Hematopoietic multipotent progenitor cell treated with erythropoietin and hydrocortisone succinate and interleukin-3 and kit ligand, for 6 days (in vitro differentiated cells): ENCODE data around the gene ZNF280D.
"Not testable (repeated sequence)": the region's sequence is repeated elsewhere in the genome, so short reads cannot be mapped to it uniquely, and the experiment has no call there.

Experiments used
- DNase-seq: peaks from one replicate; pipeline ENCODE4 v3.0.0-alpha.2; 2015

Gene ZNF280D

GRCh38 chr15:56715220-56715619 lies 18.1 kb downstream of the ZNF280D start:
- no peak for DNase-seq

DNA sequence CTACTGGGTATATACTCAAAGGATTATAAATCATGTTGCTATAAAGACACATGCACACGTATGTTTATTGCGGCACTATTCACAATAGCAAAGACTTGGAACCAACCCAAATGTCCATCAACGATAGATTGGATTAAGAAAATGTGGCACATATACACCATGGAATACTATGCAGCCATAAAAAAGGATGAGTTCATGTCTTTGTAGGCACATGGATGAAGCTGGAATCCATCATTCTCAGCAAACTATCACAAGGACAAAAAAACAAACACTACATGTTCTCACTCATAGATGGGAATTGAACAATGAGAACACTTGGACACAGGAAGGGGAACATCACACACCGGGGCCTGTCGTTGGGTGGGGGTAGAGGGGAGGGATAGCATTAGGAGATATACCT lies 23.8 kb downstream of the ZNF280D start:
- DNase-seq, result not testable (repeated sequence)

GRCh38 chr15:56699743-56700142 lies 33.6 kb downstream of the ZNF280D start:
- no peak for DNase-seq

GRCh38 chr15:56698270-56698669 lies 35.0 kb downstream of the ZNF280D start:
- no peak for DNase-seq

DNA sequence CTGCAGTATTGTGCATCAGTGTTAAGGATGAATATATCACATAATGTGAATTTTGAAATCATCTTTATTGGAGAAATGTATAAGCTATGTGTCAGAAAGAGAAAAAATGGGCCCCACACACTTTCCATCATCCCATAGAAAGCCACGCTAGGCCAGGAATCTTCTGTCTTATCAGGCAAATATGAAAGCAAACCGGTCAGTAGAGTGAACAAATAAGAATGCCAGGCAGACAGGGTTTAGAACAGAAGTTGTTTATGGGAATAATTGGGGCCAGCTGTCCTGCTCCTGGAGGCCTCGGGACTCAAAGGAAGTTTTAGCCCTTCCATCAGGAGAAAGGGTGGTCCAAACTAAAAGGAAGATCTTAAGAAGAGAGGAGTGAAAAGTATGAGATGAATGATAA lies 39.5 kb downstream of the ZNF280D start:
- no peak for DNase-seq

DNA sequence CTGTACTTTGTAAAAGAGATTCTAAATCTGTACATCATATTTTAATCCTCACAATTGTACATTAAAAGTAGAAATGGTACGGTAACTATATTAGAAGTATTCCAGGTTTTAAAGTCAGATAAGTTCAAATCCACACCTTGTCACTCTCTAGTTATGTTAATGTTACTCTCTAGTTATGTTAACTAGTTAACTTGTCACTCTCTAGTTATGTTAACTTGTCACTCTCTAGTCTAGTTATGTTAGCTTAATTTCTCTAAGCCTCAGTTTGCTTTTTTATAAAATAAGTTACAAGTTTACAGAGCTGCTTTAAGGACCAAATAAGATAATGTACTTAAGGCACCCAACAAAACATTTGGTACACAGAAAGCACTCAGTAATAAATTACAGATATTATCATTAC lies 42.6 kb downstream of the ZNF280D start:
- no peak for DNase-seq

GRCh38 chr15:56683908-56684307 lies 49.4 kb downstream of the ZNF280D start:
- DNase-seq, result no peak

DNA sequence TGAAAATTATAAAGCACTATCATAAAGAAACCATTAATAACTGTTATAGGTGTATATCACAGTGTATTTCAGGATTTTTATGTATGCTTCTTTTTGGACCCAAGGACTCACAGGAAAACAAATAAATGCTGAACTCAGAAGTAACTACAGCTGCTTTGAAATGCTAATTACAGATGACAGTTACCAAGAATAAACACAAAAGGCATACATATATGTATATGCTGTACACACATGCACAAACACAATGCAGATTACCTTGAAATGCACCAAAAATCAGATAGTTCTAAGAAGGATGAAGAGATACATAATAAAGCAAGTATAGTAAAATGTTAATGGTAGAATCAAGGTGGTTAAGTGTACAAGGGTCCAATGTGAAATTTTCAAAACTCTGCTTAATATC lies 52.2 kb downstream of the ZNF280D start:
- no peak for DNase-seq

- no peak for DNase-seq
Measured at GRCh38 chr15:56679225-56679624, 54.1 kb downstream of the ZNF280D start.

DNA sequence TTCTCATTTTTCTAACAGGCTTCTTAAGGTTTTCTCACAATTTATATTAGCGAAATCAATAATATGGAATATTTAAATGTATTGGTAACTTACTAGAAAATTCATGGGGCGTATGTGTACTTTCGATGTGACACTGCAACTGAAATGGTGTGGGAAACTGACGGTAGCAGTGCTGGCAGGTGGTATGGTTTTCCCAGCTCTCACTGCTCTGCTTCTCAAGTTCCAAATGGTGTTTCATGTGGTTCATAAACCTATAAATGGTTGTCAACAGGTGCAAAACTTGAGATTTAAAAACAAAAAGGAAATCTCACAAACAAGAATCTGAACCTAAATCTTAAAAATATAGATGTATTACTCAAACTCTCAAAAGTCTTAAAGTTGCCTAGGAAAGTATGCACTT lies 54.7 kb downstream of the ZNF280D start:
- DNase-seq, result no peak

- DNase-seq, result no peak
Measured at GRCh38 chr15:56677271-56677670, 56.0 kb downstream of the ZNF280D start.

GRCh38 chr15:56675930-56676329 lies 57.4 kb downstream of the ZNF280D start:
- no peak for DNase-seq

- DNase-seq, result no peak
Measured at GRCh38 chr15:56674857-56675256, 58.5 kb downstream of the ZNF280D start.

GRCh38 chr15:56672721-56673120 lies 60.6 kb downstream of the ZNF280D start:
- DNase-seq, result no peak

DNA sequence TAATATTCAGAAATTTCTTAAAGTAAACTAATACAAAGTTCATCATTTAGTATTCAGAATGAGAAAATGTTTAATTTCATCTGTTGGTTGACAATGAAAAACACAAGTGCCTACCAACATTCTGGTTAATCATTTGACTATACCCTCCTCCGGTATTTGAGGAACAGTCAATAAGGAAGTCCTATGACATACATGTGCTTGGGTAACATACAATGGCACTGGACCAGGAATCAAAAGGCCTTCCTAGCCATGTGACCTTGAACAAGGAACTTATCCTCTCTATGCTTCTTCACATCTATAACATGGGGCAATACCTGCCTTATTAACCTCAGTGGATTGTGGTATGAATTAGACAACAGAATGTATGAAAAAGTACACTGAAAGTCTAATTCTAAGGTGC lies 65.8 kb downstream of the ZNF280D start:
- DNase-seq, result peak; percentile 9

- DNase-seq, result no peak
Measured at GRCh38 chr15:56660943-56661342, 72.4 kb downstream of the ZNF280D start.

DNA sequence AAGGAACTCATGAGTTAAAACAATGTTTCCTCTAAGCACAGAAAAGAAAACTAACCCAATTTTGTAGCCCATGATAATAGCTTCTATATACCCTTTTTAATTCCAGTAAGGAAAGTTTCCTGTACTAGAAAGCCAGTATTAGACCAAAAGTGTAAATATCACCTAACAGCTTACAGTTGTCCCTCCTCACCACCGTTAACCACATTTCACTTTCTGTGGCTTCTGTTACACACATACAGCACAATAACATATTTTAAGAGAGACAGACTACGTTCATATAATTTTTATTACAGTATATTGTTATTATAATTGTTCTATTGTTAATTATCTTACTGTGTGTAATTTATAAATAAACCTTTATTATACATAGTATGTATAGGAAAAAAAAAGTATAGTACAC lies 74.1 kb downstream of the ZNF280D start:
- DNase-seq, result no peak

DNA sequence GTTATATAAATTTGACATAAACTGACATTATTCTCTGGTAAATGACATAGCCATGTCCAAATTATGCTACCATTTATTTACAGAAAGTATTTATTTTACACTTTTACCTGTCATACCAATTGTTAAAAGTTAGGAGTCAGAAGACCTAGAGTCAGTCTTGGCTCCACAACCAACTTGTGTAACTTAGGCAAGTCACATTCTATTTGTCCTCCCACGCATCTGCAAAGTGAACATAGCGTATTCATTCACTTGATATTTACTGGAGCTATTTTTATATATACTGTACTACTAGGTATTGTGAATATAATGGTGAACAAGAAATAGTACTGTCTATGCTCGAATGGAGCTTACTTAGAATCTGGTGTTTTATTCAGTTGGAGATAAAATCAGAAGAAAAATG lies 78.7 kb downstream of the ZNF280D start:
- DNase-seq, result no peak

DNA sequence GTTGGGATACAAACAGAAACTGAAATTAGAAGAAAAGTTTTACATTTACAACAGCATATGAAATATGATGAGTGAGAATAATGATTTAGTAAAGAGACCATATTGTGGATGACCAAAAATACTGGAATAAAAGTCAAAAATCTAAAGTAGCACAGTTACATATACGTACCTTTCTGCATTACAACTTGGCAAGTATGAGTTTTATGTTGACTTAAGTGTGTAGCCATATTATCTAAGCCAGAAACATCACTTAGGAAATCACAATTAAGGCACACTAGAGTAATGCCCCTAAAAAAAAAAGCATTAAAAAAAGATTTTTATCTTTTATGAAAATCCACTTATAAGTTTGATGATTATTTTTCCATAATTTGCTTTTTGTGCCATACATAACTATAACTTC lies 79.1 kb downstream of the ZNF280D start:
- DNase-seq, result no peak

DNA sequence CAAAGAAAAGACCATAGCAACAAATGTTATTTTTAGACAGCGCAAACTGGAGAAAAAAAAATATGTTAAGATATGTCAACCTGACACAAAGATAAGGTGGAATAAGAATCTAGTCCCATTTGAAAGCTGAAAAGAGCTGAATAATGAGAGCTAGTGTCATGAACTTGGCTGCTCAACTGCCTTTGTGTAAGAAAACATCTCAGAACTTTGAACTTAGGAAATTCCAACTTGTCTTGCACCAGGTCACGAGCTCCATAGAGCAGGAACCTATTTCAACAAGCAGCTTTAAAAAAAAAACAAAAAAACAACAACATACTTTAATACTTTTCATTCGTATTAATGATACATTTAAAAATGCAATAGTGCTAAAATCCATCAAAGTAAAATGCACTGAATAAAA lies 79.5 kb downstream of the ZNF280D start:
- no peak for DNase-seq

DNA sequence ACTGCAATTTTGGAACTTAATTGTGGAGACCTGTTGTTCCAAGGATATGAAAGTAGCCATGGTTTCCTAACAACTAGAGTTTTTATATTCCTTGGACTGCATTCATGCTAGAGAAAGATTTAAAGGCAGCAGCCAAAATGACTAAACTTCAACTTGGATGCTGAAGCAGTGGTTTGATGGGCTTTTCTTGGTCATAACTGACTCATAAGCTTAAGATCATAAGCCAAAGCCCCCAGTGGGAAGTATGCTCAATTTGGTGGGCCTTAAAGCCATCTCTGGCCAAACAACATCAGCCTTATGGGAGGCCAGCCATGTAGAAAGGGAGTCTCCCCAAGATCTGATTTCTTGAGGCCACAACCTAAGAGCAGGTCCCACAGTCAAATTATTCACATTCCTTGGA lies 80.2 kb downstream of the ZNF280D start:
- no peak for DNase-seq

DNA sequence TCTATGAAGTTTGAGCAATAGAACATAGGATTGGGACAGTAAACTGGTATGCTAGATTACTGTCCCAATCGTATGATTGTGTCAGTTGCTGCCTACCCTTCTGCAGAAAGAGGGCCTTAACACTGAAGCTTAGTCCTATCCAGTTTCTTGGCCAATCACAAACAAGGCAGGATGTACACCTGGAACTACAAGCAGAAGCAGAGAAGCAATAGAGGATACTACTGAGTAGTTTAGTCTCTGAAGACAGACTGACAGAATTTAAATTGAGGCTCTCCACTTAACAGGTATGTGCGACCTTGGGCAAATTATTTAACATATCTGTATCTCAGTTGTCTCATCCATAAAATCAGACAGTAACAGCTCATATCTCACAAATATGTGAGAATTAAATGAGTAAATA lies 85.0 kb downstream of the ZNF280D start:
- no peak for DNase-seq

- DNase-seq, result no peak
Measured at GRCh38 chr15:56640549-56640948, 92.8 kb downstream of the ZNF280D start.

DNA sequence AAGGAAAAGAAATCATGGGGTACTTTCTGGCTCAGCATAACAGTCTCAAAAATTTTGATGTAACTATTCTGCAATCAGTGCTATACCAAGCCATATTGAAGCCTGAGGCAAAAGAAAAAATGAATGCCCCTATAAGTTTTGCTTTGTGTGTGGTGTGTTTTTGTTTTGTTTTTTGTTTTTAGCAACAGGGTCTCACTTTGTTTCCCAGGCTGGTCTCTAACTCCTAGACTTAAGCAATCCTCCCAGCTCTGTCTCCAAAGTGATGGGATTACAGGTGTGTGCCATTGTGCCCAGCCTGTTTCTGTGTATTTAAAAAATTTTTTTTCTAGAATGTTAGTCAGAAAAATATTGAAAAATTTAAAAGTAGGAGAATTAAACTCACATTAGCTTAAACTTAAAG lies 93.2 kb downstream of the ZNF280D start:
- no peak for DNase-seq

DNA sequence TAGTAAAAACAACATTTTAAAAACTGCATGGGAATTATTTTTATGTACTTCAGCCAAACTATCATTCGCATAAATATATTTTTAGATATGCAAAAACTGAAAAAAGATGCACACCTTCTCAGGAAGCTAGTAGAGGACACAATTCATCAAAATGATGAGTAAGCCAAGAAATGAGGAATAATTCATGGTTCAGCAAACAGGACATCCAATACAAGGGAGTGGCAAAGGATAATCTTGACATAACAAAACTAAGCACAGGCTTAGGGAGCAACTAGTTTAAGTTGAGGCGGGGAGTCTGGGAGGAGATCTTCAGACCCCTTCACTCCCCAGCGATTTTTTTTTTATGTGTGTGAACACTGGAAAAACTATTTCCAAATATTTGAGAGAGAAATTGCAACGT lies 93.7 kb downstream of the ZNF280D start:
- DNase-seq, result no peak

DNA sequence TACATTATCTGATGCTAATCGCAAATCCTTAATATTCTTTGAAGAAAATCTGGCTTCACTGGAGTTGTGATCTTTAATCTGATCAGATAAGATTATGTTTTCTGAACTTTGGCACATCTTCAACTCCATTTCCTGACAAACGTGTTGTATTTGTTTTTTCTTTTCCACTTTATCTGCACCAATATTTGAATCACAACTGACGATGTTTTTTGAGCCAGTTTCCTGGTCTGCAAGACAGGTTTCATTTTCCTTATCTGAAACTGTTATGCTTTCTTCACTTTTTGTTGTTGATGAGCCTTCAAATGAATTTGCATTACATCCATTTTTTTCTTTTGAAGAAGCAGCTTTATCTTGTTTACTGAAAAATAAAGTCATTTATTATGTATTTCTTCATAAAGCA lies 101.5 kb downstream of the ZNF280D start:
- DNase-seq, result no peak
